Peyer's patch (tissue), 4 donors: ENCODE results near the gene ULK2. TPM values are rescaled to one million over a fixed set of nuclear protein-coding genes. Genes with fewer than 3 reads are reported as not detected.
A peak's percentile ranks its signal among the peaks of the same experiment; 100 is the strongest.

ENCODE experiments used
- DNase-seq, 3 donors: peaks; one replicate each; pipeline ENCODE4 v3.0.0-alpha.2; 2017 to 2019
- H3K27ac ChIP-seq, 4 donors: fragments of 200-600 bp; sonication (generic); one replicate each; pipeline ENCODE4 v1.5.1; 2016 to 2019
- H3K27me3 ChIP-seq, 2 donors: fragments of 200-600 bp; sonication (generic); one replicate each; pipeline ENCODE4 v1.5.1; 2019
- H3K36me3 ChIP-seq, 3 donors: fragments of 200-600 bp; sonication (generic); one replicate each; pipeline ENCODE4 v1.5.1; 2016 to 2019
- H3K4me1 ChIP-seq, 4 donors: fragments of 200-600 bp; sonication (generic); one replicate each; pipeline ENCODE4 v1.5.1; 2016 to 2019
- H3K4me3 ChIP-seq, 4 donors: fragments of 200-600 bp; sonication (generic); 1 replicate in 3 of 4; 2 replicates in 1 of 4; pipeline ENCODE4 v1.5.1; 2016 to 2019; ENCODE audit warnings: mild to moderate bottlenecking in 1 of 4
- H3K9me3 ChIP-seq, 4 donors: fragments of 200-600 bp; sonication (generic); one replicate each; pipeline ENCODE4 v1.5.1; 2016 to 2019; ENCODE audit warnings: mild to moderate bottlenecking in 1 of 4
- CTCF ChIP-seq, 6 experiments: fragments of 450-650 bp in 4 of 6; fragments of 200-600 bp in 2 of 6; sonication (generic) in 1 of 6; IDR thresholded peaks; one replicate each; pipeline ENCODE4 v1.5.1; 2017 to 2019; ENCODE audit warnings: antibody characterized with exemption in 6 of 6, mild to moderate bottlenecking in 3 of 6, moderate library complexity in 1 of 6
- POLR2A ChIP-seq, 2 donors: fragments of 450-650 bp; IDR thresholded peaks; one replicate each; pipeline ENCODE4 v1.5.1; 2017; ENCODE audit warnings: antibody characterized with exemption in 2 of 2, mild to moderate bottlenecking in 2 of 2, moderate library complexity in 2 of 2
- total RNA-seq, 4 donors: library from RNA; depleted of rRNA; stranded (reverse); fragments of >200 nt; gene quantifications; one replicate each; pipeline ENCODE4 v1.1.0, GENCODE V29; 2016

Gene ULK2
- total RNA-seq, 4 donors from 2014 or later: 2.8 to 8.8 (median 5.3) TPM

- H3K27me3 ChIP-seq: no peaks in the 10 kb centered on the region
- H3K36me3 ChIP-seq: no peaks in the 10 kb centered on the region
- no peak for DNase-seq
- no peaks in the 10 kb centered on the region for H3K9me3 ChIP-seq
- H3K4me3 ChIP-seq: peak overlapping the region; percentile 41 to 77 (median 57)
- TF ChIP-seq POLR2A (IDR thresholded peaks at IDR 0.05) (no peak), CTCF (IDR thresholded peaks at IDR 0.05) (no peak)
- peaks cover 0 to 29% (median 0%) of the 10 kb centered on the region in 4 donors for H3K4me1 ChIP-seq
- peak overlapping the region; percentile 60 to 76 (median 68) for H3K27ac ChIP-seq
These were observed 123.2 kb downstream of the ULK2 start for GRCh38 chr17:19744492-19744891.

- H3K4me1 ChIP-seq: peaks cover 0 to 22% (median 0%) of the 10 kb centered on the region in 4 donors
- no peak overlapping the region for H3K27ac ChIP-seq
- no peak for DNase-seq
- H3K9me3 ChIP-seq: no peaks in the 10 kb centered on the region
- TF ChIP-seq POLR2A (IDR thresholded peaks at IDR 0.05): no peak
- no peak for TF ChIP-seq CTCF (IDR thresholded peaks at IDR 0.05)
- no peaks in the 10 kb centered on the region for H3K36me3 ChIP-seq
- H3K4me3 ChIP-seq: no peak overlapping the region
- H3K27me3 ChIP-seq: no peaks in the 10 kb centered on the region
These were observed 124.3 kb downstream of the ULK2 start for GRCh38 chr17:19743101-19744100.

- DNase-seq: no peak
- TF ChIP-seq CTCF (IDR thresholded peaks at IDR 0.05) (no peak), POLR2A (IDR thresholded peaks at IDR 0.05) (no peak)
- no peak overlapping the region for H3K4me3 ChIP-seq
- no peaks in the 10 kb centered on the region for H3K36me3 ChIP-seq
- peaks cover 0 to 15% (median 0%) of the 10 kb centered on the region in 4 donors for H3K4me1 ChIP-seq
- no peak overlapping the region for H3K27ac ChIP-seq
- no peaks in the 10 kb centered on the region for H3K27me3 ChIP-seq
- no peaks in the 10 kb centered on the region for H3K9me3 ChIP-seq
These were observed 125.2 kb downstream of the ULK2 start for GRCh38 chr17:19742495-19742894.

- no peaks in the 10 kb centered on the region for H3K9me3 ChIP-seq
- DNase-seq: no peak
- TF ChIP-seq CTCF (IDR thresholded peaks at IDR 0.05) (no peak), POLR2A (IDR thresholded peaks at IDR 0.05) (no peak)
These were observed 125.8 kb downstream of the ULK2 start for GRCh38 chr17:19741832-19742457.

GRCh38 chr17:19740933-19741332, 126.8 kb downstream of the ULK2 start:
- no peaks in the 10 kb centered on the region for H3K9me3 ChIP-seq
- H3K27ac ChIP-seq: no peak overlapping the region
- H3K4me1 ChIP-seq: peaks cover 0 to 12% (median 0%) of the 10 kb centered on the region in 4 donors
- H3K27me3 ChIP-seq: no peaks in the 10 kb centered on the region
- H3K4me3 ChIP-seq: no peak overlapping the region
- TF ChIP-seq CTCF (IDR thresholded peaks at IDR 0.05) (no peak), POLR2A (IDR thresholded peaks at IDR 0.05) (no peak)
- no peaks in the 10 kb centered on the region for H3K36me3 ChIP-seq
- DNase-seq: no peak

More at GRCh38 chr17:19741832-19742457, 125.8 kb downstream of the ULK2 start:
- no peaks in the 10 kb centered on the region for H3K27me3 ChIP-seq
- no peaks in the 10 kb centered on the region for H3K36me3 ChIP-seq
- H3K4me3 ChIP-seq: no peak overlapping the region
- H3K27ac ChIP-seq: no peak overlapping the region
- H3K4me1 ChIP-seq: peaks cover 0 to 15% (median 0%) of the 10 kb centered on the region in 4 donors
